Measurements from ENCODE around the gene ABCB11.
"Not testable (repeated sequence)": the region's sequence is repeated elsewhere in the genome, so short reads cannot be mapped to it uniquely, and the experiment has no call there.

Gene ABCB11

DNA sequence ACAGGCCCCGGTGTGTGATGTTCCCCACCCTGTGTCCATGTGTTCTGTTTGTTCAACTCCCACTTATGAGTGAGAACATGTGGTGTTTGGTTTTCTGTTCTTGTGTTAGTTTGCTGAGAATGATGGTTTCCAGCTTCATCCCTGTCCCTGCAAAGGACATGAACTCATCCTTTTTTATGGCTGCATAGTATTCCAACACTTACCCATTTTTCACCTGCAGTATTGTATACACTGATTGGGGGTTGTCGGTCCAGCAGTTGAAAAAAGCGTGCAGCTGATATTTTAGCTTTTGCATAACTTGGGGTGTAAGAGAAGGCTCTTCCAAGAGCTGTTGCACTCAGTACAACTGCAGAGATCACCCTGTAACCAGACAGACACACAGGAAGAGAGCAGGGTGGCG is 99.0 kb downstream of the ABCB11 start:
- DNase-seq (ENCODE audit: low read depth in 3 of 3): not testable (repeated sequence)

GRCh38 chr2:168930242-168930641 is 100.9 kb downstream of the ABCB11 start:
- DNase-seq (ENCODE audit: low read depth in 3 of 3): no peak

DNA sequence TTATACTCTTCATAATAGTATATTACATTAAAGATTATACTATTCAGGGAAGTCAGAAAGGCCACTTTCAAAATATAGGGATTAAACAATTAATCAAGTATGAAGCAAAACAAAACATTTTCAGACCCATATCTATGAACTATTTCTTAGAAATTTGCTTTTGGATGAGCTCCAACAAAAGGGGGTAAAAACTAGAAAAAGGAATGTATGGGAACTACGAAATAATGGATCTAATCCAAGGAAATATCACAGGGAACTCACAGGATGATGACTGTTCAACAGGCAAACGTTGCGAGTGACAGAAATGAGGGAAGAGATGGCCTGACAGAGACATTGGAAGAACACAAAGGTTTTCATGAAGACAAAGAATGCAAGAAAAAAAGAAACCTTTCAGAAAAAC is 102.1 kb downstream of the ABCB11 start:
- no peak for DNase-seq (ENCODE audit: low read depth in 3 of 3)

DNA sequence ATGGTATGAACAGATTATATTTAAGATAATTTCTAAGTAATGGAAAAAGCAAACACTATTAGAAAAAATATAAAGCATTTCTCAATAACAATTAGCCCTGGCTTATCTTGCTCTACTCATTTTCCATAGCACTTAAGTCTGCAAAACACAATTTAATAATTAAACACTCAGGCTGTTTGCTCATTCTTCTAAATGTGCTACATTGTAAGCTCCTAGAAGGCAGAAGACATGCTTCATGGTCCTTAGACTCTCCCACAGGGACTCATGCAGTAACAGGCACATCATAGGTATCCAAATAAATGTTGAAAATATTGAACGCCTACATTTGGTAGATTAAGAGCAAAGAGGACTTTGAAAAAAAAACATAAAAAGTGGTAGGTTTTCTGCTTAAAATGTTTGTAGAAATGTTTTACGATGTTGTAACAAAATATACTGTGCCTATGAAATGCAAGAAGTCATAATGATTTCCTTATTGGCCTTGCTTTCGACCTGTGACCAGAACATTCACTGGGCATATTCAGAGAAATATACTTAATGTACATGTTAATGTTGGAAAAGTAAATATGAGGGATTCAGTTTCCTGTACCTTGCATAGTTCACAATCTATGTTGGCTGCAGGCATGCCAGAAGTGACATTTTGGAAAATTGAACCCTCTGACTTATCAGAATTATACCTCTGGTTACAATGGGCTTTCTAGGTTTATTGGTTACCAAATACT is 102.9 kb downstream of the ABCB11 start:
- no peak for DNase-seq (ENCODE audit: low read depth in 3 of 3)

GRCh38 chr2:168926621-168927386 is 104.3 kb downstream of the ABCB11 start:
- no peak for DNase-seq (ENCODE audit: low read depth in 3 of 3)

DNA sequence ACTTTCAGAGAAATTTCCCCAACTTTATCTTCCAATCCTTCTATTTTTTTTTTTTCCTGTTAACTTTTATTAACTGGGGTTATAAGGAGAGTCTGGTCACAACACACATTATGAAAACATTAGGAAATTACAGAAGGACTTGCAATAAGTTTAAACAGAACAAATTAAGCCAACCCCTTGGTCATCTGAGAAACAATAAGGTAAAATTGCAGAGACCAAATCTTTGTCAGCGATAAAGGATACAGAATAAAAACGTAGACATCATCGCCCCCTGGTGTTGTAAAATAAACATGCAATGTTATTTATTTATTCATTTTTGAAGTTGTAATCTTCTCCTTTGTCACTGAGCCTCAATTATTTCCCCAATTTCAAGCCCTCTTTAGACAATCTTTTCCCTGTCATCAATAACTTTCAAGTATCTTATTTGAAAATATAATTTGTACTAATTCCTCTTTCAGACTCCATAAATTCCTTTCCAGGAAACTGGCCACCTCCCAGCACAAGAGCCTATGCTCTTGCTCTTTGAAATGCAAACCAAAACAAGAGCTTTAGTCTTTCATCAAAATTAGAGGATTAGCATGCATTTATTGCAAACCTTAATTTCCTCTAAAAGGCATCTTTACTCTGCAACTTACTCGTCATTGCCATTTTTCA is 110.5 kb downstream of the ABCB11 start:
- no peak for DNase-seq (ENCODE audit: low read depth in 3 of 3)

GRCh38 chr2:168916331-168916675 is 114.8 kb downstream of the ABCB11 start:
- DNase-seq (ENCODE audit: low read depth in 3 of 3): no peak

DNA sequence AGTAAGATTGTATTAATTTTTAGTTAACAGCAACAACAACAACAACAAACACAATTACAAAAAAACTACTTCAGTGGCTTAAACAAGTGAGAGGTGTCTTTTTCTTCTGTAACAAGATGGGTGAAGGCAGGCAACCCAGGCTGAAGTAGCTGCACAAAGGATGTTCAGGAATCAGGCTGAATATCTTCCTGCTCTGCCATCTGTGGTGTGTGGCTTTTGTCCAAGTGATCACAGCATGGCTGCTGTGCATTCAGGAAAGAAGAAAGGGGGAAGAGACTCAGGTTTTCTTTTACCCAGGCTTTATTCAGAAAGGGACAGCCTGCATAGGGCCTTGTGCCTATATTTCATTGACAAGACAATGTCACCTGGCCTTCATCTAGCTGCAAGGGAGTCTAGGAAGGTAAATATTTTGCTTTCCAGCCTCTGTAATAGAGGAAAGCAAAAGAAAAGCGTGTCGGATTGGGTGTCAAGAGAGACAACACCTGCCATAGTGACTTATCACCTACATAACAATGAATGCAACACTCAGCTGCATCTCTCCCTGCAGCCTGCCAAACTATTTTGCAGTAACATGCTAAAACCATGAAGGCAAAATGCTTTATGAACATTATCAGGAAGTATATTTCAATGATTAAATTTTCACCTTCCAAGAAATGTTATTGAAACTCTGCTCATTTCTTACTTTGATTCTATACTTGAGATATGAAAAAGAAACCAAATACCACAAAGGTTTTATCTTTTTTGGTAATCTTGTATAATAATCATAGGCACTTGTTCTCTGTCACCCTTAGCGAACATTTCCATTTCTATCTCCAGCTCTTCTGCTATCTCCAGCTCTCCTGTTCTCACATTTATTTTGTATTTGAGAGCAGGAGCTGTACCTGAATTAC is 115.4 kb downstream of the ABCB11 start:
- no peak for DNase-seq (ENCODE audit: low read depth in 3 of 3)

- no peak for DNase-seq (ENCODE audit: low read depth in 3 of 3)
Observed at GRCh38 chr2:168913495-168913894, 117.6 kb downstream of the ABCB11 start.

- DNase-seq (ENCODE audit: low read depth in 3 of 3): no peak
Observed at GRCh38 chr2:168912901-168913369, 118.2 kb downstream of the ABCB11 start.

- no peak for DNase-seq (ENCODE audit: low read depth in 3 of 3)
Observed at GRCh38 chr2:168912466-168912865, 118.7 kb downstream of the ABCB11 start.

GRCh38 chr2:168910330-168910729 is 120.8 kb downstream of the ABCB11 start:
- DNase-seq (ENCODE audit: low read depth in 3 of 3): no peak

- DNase-seq (ENCODE audit: low read depth in 3 of 3): no peak
Observed at GRCh38 chr2:168907940-168908662, 123.0 kb downstream of the ABCB11 start.

- DNase-seq (ENCODE audit: low read depth in 3 of 3): no peak
Observed at GRCh38 chr2:168904358-168904757, 126.8 kb downstream of the ABCB11 start.

DNA sequence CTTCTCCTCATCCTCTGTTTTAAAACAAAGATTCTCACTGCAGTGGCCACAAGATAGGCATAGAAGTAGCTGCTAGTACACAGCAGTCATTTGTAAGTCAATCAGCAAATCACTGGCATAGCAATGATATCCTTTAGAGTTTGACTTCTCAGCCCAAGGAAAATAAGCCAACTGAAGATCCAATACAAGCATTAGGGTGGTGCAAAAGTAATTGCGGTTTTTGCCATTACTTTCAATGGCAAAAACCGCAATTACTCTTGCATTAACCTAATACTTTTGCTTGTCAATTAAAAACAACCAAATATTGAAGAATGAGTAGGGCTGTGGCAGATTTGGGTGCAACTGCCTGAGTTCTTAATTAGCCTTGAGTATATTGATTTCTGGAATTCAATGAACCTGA is 127.2 kb downstream of the ABCB11 start:
- DNase-seq (ENCODE audit: low read depth in 3 of 3): no peak

GRCh38 chr2:168901003-168901402 is 130.1 kb downstream of the ABCB11 start, which contains the start of gene G6PC2:
Gene G6PC2 (plus strand): TSS chr2:168901291. CDS start chr2:168901332, 41 bp downstream.
- DNase-seq (ENCODE audit: low read depth in 3 of 3): no peak

GRCh38 chr2:168897449-168897848 is 133.7 kb downstream of the ABCB11 start:
- no peak for DNase-seq (ENCODE audit: low read depth in 3 of 3)

GRCh38 chr2:168896783-168897182 is 134.3 kb downstream of the ABCB11 start:
- DNase-seq (ENCODE audit: low read depth in 3 of 3): no peak

DNA sequence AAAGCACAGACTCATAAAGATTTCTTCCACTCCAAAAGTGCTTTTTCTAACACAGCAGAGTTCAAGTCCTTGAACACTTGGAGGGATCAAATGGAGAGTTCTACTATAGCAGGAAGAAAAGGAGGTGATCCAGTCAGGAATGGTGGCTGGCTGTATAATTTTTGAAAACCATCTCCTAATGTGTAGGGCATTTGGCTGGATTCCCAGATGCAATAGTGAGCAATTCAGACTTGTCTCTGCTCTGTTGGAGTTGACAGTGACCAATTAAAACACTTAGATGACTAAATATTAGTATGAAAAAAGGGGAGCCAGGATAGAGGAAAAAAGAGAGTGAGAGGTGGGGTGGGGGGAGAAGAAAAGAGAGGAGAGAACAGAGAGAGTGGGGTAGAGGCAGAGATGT is 135.4 kb downstream of the ABCB11 start:
- no peak for DNase-seq (ENCODE audit: low read depth in 3 of 3)

GRCh38 chr2:168894720-168895119 is 136.4 kb downstream of the ABCB11 start:
- no peak for DNase-seq (ENCODE audit: low read depth in 3 of 3)

- DNase-seq (ENCODE audit: low read depth in 3 of 3): no peak
Observed at GRCh38 chr2:168894101-168894500, 137.0 kb downstream of the ABCB11 start.
